Kasumi-1 (cell line): ENCODE data around the gene GFI1B.
"Not testable (repeated sequence)": the region's sequence is repeated elsewhere in the genome, so short reads cannot be mapped to it uniquely, and the experiment has no call there.

Experiments used
- DNase-seq, 2 experiments: peaks; one replicate each; lab custom pipeline; 2025; lab: John Stamatoyannopoulos, UW

GFI1B gene

DNA sequence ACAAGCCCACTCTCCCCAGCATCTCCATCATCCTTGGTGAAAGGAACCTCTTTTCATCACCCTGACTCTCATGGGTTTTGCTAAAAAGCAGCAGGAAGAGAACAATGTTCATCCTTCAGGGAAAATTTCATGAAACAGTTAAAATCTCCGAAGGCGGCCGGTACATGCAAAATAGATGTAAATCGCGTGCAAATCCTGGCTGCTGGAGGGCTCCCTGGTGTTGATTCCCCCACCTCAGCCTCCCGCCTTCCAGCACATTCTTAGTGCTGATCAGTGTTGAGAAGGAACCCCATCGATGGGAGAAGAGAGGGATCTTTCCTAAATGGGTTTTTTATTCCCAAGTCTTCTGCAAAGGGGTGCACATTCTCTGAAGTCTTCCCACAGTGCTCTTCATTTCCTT lies 8.7 kb upstream of the GFI1B start:
- no peak for DNase-seq

GRCh38 chr9:132970324-132971062 lies 8.0 kb upstream of the GFI1B start:
- DNase-seq: no peak

GRCh38 chr9:132973166-132973565 lies 5.3 kb upstream of the GFI1B start:
- no peak for DNase-seq

- peak in 1 of 2 experiments; percentile 9 for DNase-seq
Measured at GRCh38 chr9:132973713-132974112, 4.8 kb upstream of the GFI1B start.

- DNase-seq: no peak
Measured at GRCh38 chr9:132975961-132976360, 2.5 kb upstream of the GFI1B start.

- no peak for DNase-seq
Measured at GRCh38 chr9:132976571-132976970, 1.9 kb upstream of the GFI1B start.

DNA sequence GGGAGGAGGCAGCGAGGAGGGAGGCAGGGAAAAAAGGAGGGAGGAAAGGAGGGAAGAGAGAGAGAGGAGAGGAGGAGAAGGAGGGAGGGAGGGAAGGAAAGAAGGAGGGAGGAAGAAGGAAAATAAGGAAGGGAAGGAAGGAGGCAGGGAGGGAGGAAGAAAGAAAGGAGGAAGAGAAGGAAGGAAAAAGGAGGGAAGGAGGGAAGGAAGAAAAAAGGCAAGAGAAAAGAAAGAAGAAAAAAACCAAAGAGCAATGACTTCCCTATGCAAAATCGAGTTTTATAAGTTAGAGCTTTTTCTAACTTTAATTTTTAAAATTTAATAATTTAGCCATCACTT lies 413 bp upstream of the GFI1B start:
- no peak for DNase-seq

- DNase-seq: no peak
Measured at GRCh38 chr9:132980157-132980556, 1.7 kb downstream of the GFI1B start.

DNA sequence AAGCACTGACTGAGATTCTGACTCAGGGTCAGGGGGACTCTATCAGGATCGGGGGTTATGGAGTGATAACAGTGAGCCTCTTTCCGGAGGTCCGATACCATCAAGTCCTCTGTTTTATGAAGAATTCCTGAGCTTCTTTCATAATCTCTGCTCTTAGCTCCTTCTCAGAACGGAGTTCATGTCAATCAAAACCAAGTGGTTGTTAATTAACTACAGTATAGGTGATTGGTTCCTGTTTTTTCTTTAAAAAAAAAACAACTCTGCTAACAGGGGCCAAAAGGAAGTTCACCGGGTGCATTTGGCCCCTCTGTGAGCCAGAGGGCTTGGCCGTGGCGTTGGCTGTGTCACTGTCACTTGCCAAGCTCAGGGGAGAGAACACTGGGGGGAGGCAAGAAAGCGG lies 4.0 kb downstream of the GFI1B start:
- DNase-seq: no peak

- DNase-seq: no peak
Measured at GRCh38 chr9:132983491-132984201, 5.2 kb downstream of the GFI1B start.

GRCh38 chr9:132984202-132985070 lies 5.9 kb downstream of the GFI1B start:
- no peak for DNase-seq

DNA sequence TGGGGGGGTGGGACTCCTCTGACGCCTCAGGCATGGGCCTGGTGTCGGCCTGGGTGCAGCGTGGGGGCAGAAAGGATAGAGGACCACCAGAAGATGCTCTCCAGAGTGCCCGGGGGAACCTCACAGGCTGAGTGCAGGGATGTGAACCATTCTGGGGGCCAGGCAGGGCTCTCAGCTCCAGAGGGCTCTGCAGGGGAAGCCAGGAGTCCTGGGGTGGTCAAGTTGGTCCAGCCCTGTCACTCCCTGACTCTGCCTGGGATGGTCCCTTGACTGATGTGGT lies 6.5 kb downstream of the GFI1B start:
- no peak for DNase-seq

- DNase-seq: no peak
Measured at GRCh38 chr9:132985489-132985888, 7.0 kb downstream of the GFI1B start.

DNA sequence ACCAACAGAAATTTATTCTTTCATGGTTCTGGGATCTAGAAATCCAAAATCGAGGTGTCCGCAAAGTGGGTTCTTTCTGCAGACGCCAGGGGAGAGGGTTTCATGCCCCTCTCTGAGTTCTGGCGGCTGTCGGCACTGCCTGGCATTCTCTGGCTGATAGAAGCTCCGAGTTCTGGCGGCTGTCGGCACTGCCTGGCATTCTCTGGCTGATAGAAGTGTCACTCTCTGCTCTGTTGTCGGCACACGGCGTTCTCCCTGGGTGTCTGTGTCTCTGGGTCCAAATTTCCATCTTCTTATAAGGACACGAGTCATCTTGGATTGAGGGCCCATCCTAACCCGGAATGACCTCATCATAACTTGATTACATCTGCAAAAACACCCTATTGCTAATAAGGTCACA lies 7.6 kb downstream of the GFI1B start:
- no peak for DNase-seq

DNA sequence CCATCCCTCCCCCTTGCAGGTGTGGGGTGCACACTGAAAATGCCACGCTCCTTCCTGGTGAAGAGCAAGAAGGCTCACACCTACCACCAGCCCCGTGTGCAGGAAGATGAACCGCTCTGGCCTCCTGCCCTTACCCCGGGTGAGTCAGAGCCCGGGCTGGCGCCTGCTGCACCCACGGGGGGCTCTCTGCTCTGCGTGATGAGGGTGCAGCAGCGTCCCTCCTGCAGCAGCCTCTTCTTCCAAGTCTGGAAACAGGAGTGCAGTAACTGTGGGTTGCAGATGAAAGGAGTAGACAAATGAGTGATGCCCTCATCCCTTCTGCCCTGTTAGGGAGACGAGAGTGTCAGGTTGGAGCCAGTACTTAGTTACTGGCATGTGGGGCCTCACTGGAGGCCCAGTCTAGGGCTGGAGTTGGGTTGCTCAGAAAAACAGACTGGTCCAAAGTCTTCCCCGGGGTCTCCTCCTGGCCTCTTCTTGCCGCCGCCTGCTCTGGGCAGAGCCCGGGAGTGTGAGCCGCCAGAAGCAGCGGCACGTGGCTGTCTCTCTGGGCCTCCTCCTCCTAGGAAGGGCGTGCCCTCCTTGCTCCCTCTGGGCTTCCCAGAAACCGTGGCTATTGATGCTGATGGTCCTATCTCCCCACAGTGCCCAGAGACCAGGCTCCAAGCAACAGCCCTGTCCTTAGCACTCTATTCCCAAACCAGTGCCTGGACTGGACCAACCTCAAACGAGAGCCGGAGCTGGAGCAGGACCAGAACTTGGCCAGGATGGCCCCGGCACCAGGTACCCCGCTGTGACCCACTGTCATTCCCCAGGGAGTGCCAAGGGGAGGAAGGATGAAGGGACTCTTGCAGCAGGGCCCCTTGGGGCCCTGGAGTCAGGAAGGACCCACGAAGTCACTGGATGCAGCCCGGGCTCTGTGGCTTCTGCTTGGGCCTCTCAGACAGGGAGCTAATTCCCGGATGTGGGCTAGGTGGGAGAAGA lies 8.4 kb downstream of the GFI1B start:
- no peak for DNase-seq

GRCh38 chr9:132988244-132989013 lies 9.9 kb downstream of the GFI1B start:
- no peak for DNase-seq

GRCh38 chr9:132989014-132989310 lies 10.5 kb downstream of the GFI1B start:
- no peak for DNase-seq

DNA sequence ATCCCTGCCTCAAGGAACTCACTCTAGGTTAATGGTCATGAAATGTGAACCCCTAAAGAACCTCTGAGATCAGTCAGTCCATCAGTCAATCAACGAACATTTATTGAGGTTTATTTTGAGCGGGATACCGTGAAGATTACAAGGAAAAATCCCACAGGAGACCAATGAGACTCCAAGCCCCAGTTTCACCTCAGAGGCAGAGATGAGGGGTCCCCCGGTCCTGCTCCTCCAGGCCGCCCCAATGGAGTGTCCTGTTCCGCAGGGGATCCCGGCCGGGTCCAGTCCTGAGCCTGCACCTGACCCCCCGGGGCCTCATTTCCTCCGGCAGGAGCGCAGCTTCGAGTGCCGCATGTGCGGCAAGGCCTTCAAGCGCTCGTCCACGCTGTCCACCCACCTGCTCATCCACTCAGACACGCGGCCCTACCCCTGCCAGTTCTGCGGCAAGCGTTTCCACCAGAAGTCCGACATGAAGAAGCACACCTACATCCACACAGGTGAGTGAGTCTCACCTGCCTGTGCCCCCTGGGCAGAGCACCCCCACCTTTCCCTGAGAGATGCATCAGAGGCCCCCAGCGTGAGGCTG lies 11.0 kb downstream of the GFI1B start:
- DNase-seq: no peak

- DNase-seq: not testable (repeated sequence)
Measured at GRCh38 chr9:132989998-132990557, 11.6 kb downstream of the GFI1B start.

- DNase-seq: no peak
Measured at GRCh38 chr9:132990781-132991180, 12.3 kb downstream of the GFI1B start.
